ENCODE results near the gene PAF1.

Gene PAF1

DNA sequence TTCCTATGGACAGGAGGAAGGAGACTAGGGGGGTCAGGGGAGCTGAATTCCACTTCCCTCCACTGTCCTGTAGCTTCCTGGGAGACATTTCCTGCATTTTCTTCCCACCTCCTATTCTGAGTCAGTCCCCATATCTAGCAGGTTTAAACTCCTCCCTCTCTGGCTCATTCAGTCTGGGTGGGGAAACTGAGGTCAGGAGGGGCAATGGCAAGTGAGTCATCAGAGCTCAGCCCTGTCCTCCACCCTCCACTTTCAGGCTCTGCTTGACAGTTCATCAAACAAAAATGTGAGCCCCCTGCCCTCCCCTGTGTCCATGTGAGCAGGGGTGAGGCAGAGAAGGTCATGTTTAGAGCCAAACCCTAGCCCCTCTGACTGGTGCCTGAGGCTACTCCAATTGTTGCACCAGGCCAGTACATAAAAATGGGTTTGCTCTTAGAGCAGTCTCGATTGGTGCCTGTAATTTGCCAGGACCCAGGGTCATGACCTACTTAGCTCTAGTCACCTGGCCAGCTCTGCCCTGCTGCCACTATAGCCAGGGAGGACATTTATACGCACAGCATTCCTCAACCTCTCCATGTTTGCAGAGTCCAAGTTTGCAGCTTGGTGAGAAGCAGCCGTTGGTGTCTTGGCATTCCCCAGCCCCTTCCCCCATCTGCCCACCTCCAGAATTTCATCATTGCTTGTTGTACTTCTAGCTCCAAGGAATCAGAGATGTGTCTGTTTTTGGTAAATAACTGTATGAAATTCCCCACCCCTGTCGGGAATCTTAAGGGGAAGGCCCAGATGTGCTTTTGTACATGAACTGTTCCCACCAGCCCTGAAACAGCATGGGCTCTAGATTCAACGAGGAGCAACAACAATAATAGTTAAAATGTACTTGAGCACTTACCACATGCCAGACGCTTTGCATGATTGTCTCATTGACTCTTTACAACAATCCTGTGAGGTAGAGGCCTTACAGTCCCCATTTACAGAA, 27.9 kb downstream of the PAF1 start:
- Histone ChIP-seq H3K4me1 (ENCODE audit: insufficient read depth, insufficient read length) (no peaks in the 10 kb centered on the region), H3K27me3 (ENCODE audit: insufficient read depth, insufficient read length) (no peaks in the 10 kb centered on the region), H3K9ac (ENCODE audit: insufficient read length, low read depth) (no peak overlapping the region), H3K9me3 (ENCODE audit: insufficient read depth, low read length) (no peaks in the 10 kb centered on the region), H3K36me3 (ENCODE audit: insufficient read depth, insufficient read length, low read length) (peaks cover 80% of the 10 kb centered on the region), H3K4me3 (ENCODE audit: insufficient read length, low read depth) (no peak overlapping the region)
- TF ChIP-seq YY1 (IDR thresholded peaks at IDR 0.05; ENCODE audit: insufficient read depth, insufficient read length) (no peak), ZNF274 (IDR thresholded peaks at IDR 0.05; ENCODE audit: low read depth, low read length) (no peak), SUZ12 (IDR thresholded peaks at IDR 0.05; ENCODE audit: extremely low read depth, insufficient read depth, insufficient read length) (no peak)
- DNase-seq (ENCODE audit: low read depth, low spot score): no peak

DNA sequence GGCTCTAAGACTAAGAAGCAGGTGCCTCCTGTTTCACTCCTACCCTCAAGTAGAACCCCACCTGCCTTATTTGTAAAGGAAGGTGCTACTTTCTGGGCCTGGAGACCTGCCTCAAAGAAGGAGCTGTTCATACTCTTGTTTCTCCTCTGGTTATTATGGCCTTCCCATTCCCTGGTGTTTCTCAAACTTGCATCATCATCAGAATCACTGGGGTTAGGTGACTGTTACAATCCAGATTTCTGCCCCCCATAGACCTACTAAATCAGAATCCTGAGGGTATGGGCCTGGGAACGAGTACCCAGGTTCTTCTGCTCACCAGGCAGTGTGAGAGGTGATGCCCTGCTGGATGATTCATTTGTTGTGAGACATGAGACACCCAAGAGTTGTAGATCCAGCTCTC, 30.3 kb downstream of the PAF1 start:
- H3K27me3 ChIP-seq (ENCODE audit: insufficient read depth, insufficient read length): no peaks in the 10 kb centered on the region
- H3K9ac ChIP-seq (ENCODE audit: insufficient read length, low read depth): no peak overlapping the region
- H3K4me3 ChIP-seq (ENCODE audit: insufficient read length, low read depth): no peak overlapping the region
- H3K36me3 ChIP-seq (ENCODE audit: insufficient read depth, insufficient read length, low read length): peaks cover 87% of the 10 kb centered on the region
- no peak for TF ChIP-seq SUZ12 (IDR thresholded peaks at IDR 0.05; ENCODE audit: extremely low read depth, insufficient read depth, insufficient read length)
- no peak for TF ChIP-seq ZNF274 (IDR thresholded peaks at IDR 0.05; ENCODE audit: low read depth, low read length)
- TF ChIP-seq YY1 (IDR thresholded peaks at IDR 0.05; ENCODE audit: insufficient read depth, insufficient read length): no peak
- H3K9me3 ChIP-seq (ENCODE audit: insufficient read depth, low read length): no peaks in the 10 kb centered on the region
- DNase-seq (ENCODE audit: low read depth, low spot score): no peak
- H3K4me1 ChIP-seq (ENCODE audit: insufficient read depth, insufficient read length): no peaks in the 10 kb centered on the region

DNA sequence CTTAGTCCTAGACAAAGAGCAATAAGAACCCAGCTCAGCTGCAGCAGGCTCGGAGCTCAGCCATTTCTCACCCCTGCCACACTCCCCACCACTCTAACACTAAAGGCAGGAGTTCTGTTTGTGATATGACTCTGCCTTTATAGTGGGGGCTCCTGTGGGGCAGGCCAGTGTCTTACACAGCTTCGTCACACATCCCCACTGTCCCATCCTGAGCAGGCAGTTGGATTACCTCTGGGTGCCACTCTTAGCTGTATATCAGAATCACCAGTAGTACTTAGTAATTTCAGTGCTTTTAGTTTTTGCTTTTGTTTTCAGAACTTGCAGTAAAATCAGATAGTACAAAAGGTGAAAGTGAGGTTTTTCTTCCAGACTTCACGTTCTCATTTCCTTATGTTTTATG, 31.9 kb downstream of the PAF1 start:
- H3K4me1 ChIP-seq (ENCODE audit: insufficient read depth, insufficient read length): no peaks in the 10 kb centered on the region
- no peak overlapping the region for H3K9ac ChIP-seq (ENCODE audit: insufficient read length, low read depth)
- no peak overlapping the region for H3K4me3 ChIP-seq (ENCODE audit: insufficient read length, low read depth)
- H3K36me3 ChIP-seq (ENCODE audit: insufficient read depth, insufficient read length, low read length): peaks cover 91% of the 10 kb centered on the region
- DNase-seq (ENCODE audit: low read depth, low spot score): no peak
- no peaks in the 10 kb centered on the region for H3K9me3 ChIP-seq (ENCODE audit: insufficient read depth, low read length)
- no peaks in the 10 kb centered on the region for H3K27me3 ChIP-seq (ENCODE audit: insufficient read depth, insufficient read length)
- TF ChIP-seq SUZ12 (IDR thresholded peaks at IDR 0.05; ENCODE audit: extremely low read depth, insufficient read depth, insufficient read length): no peak
- TF ChIP-seq ZNF274 (IDR thresholded peaks at IDR 0.05; ENCODE audit: low read depth, low read length): no peak
- no peak for TF ChIP-seq YY1 (IDR thresholded peaks at IDR 0.05; ENCODE audit: insufficient read depth, insufficient read length)

DNA sequence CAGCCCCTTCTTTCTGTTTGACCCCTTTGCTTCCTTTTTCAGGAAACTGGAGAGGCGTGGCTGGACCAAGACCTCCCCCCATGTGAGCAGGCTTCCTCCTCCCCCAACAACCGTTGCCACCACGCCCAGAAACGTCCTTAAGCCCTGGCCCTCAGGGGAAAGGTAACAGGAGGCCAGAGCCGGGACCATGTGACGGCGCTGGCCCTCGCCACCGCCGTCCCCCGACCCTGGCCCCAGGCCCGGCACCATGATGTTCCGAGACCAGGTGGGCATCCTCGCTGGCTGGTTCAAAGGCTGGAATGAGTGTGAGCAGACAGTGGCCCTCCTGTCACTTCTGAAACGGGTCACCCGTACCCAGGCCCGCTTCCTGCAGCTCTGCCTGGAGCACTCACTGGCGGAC, 34.3 kb downstream of the PAF1 start:
- Histone ChIP-seq H3K4me1 (ENCODE audit: insufficient read depth, insufficient read length) (no peaks in the 10 kb centered on the region), H3K27me3 (ENCODE audit: insufficient read depth, insufficient read length) (no peaks in the 10 kb centered on the region), H3K9me3 (ENCODE audit: insufficient read depth, low read length) (no peaks in the 10 kb centered on the region), H3K36me3 (ENCODE audit: insufficient read depth, insufficient read length, low read length) (peaks cover 86% of the 10 kb centered on the region), H3K4me3 (ENCODE audit: insufficient read length, low read depth) (no peak overlapping the region), H3K9ac (ENCODE audit: insufficient read length, low read depth) (no peak overlapping the region)
- TF ChIP-seq SUZ12 (IDR thresholded peaks at IDR 0.05; ENCODE audit: extremely low read depth, insufficient read depth, insufficient read length) (no peak), YY1 (IDR thresholded peaks at IDR 0.05; ENCODE audit: insufficient read depth, insufficient read length) (no peak), ZNF274 (IDR thresholded peaks at IDR 0.05; ENCODE audit: low read depth, low read length) (no peak)
- DNase-seq (ENCODE audit: low read depth, low spot score): no peak

DNA sequence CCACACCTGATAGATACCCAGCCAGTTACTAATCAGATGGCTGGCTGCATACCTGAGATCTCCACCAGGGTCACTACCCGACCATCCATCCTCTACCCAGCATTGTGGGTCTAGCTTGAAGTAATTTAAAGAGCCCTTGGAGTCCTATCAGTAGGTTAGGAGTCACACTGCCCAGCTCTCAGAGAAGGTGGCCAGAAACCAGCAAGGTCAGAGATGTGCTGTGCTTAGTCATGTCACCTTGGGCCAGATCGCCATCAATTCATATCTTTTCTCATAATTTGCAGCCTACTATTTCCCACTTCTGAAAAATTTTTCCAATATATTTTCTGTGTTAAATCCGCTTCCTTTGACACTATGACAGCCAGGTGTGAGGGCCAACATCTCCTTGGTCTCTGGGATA, 34.8 kb downstream of the PAF1 start:
- Histone ChIP-seq H3K4me1 (ENCODE audit: insufficient read depth, insufficient read length) (no peaks in the 10 kb centered on the region), H3K36me3 (ENCODE audit: insufficient read depth, insufficient read length, low read length) (peaks cover 92% of the 10 kb centered on the region), H3K9me3 (ENCODE audit: insufficient read depth, low read length) (no peaks in the 10 kb centered on the region), H3K4me3 (ENCODE audit: insufficient read length, low read depth) (no peak overlapping the region), H3K27me3 (ENCODE audit: insufficient read depth, insufficient read length) (no peaks in the 10 kb centered on the region), H3K9ac (ENCODE audit: insufficient read length, low read depth) (no peak overlapping the region)
- TF ChIP-seq YY1 (IDR thresholded peaks at IDR 0.05; ENCODE audit: insufficient read depth, insufficient read length): no peak
- TF ChIP-seq ZNF274 (IDR thresholded peaks at IDR 0.05; ENCODE audit: low read depth, low read length): no peak
- TF ChIP-seq SUZ12 (IDR thresholded peaks at IDR 0.05; ENCODE audit: extremely low read depth, insufficient read depth, insufficient read length): no peak
- DNase-seq (ENCODE audit: low read depth, low spot score): no peak

DNA sequence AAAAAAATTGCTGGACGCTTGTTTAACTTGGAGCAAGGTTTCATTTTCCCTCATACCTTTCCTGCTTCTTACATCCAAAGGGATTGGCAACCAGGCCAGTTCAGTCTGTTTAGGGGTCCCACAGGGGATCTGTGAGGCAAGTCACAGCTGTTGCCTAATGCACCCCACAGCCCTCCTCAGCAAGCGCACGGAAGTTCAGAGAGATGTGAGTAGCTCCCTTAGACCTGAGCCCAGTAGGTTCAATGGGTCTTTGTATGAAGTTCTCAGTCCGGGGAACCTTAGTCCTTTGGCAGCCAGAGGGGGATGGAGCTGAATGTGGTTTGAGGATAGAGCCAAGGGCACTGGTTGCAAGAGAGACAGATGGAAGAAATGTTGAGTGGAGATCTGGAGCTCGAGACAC, 35.7 kb downstream of the PAF1 start:
- Histone ChIP-seq H3K4me1 (ENCODE audit: insufficient read depth, insufficient read length) (no peaks in the 10 kb centered on the region), H3K36me3 (ENCODE audit: insufficient read depth, insufficient read length, low read length) (peaks cover 85% of the 10 kb centered on the region), H3K9ac (ENCODE audit: insufficient read length, low read depth) (no peak overlapping the region), H3K4me3 (ENCODE audit: insufficient read length, low read depth) (no peak overlapping the region), H3K27me3 (ENCODE audit: insufficient read depth, insufficient read length) (no peaks in the 10 kb centered on the region), H3K9me3 (ENCODE audit: insufficient read depth, low read length) (no peaks in the 10 kb centered on the region)
- no peak for TF ChIP-seq ZNF274 (IDR thresholded peaks at IDR 0.05; ENCODE audit: low read depth, low read length)
- no peak for TF ChIP-seq SUZ12 (IDR thresholded peaks at IDR 0.05; ENCODE audit: extremely low read depth, insufficient read depth, insufficient read length)
- TF ChIP-seq YY1 (IDR thresholded peaks at IDR 0.05; ENCODE audit: insufficient read depth, insufficient read length): no peak
- no peak for DNase-seq (ENCODE audit: low read depth, low spot score)

DNA sequence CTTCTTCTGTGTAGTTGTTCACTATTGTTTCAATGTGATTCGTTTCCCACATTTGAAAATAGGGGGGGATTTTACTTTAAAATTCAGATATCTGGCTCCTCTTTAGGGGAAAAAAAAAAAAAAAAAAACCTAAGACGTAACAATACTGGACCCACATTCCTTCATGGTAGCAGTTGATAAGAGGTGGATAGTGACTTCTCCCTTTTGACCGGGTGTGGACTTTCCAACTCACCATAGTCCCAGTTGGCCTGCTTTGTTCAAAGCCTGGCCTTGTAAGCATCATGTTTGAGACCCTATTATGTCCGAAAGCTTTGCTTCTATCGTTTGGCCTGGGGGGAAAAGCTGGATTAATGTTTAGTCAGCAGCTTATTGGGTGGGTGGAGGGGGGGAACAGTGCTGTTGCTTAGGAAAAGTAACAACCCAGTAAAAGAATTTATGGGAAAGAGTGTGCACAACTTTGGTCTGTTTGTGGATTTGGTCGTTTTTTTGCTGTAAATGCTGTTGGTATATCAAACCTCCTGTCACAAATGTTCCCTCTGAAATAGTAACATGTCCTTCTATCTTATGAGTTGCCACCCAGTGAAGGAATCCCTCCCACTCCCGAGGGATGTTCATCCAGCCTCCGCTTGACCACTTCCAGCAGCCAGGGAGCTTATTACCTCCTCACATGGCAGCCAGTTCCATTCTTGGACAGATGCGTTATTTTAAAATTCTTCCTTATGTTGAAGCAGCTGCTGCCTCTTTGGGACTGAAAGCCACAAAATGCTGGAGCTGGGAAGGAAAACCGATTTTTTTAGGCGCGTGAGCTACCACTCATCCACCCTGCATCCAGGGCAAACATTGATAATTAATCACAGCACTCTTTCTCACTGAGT, 38.3 kb downstream of the PAF1 start:
- no peaks in the 10 kb centered on the region for H3K4me1 ChIP-seq (ENCODE audit: insufficient read depth, insufficient read length)
- H3K36me3 ChIP-seq (ENCODE audit: insufficient read depth, insufficient read length, low read length): peaks cover 82% of the 10 kb centered on the region
- DNase-seq (ENCODE audit: low read depth, low spot score): no peak
- no peaks in the 10 kb centered on the region for H3K9me3 ChIP-seq (ENCODE audit: insufficient read depth, low read length)
- no peak overlapping the region for H3K4me3 ChIP-seq (ENCODE audit: insufficient read length, low read depth)
- H3K27me3 ChIP-seq (ENCODE audit: insufficient read depth, insufficient read length): no peaks in the 10 kb centered on the region
- TF ChIP-seq YY1 (IDR thresholded peaks at IDR 0.05; ENCODE audit: insufficient read depth, insufficient read length): no peak
- TF ChIP-seq SUZ12 (IDR thresholded peaks at IDR 0.05; ENCODE audit: extremely low read depth, insufficient read depth, insufficient read length): no peak
- no peak overlapping the region for H3K9ac ChIP-seq (ENCODE audit: insufficient read length, low read depth)
